GM21390 (cell line): ENCODE data around the gene SEC23B.
"Not testable (repeated sequence)": the region's sequence is repeated elsewhere in the genome, so short reads cannot be mapped to it uniquely, and the experiment has no call there.

Experiments
- ATAC-seq: cut with Tn5 transposase; IDR thresholded peaks from one replicate; pipeline ENCODE4 v1.9.1; 2021; ENCODE audit not compliant: unreplicated experiment

SEC23B gene

DNA sequence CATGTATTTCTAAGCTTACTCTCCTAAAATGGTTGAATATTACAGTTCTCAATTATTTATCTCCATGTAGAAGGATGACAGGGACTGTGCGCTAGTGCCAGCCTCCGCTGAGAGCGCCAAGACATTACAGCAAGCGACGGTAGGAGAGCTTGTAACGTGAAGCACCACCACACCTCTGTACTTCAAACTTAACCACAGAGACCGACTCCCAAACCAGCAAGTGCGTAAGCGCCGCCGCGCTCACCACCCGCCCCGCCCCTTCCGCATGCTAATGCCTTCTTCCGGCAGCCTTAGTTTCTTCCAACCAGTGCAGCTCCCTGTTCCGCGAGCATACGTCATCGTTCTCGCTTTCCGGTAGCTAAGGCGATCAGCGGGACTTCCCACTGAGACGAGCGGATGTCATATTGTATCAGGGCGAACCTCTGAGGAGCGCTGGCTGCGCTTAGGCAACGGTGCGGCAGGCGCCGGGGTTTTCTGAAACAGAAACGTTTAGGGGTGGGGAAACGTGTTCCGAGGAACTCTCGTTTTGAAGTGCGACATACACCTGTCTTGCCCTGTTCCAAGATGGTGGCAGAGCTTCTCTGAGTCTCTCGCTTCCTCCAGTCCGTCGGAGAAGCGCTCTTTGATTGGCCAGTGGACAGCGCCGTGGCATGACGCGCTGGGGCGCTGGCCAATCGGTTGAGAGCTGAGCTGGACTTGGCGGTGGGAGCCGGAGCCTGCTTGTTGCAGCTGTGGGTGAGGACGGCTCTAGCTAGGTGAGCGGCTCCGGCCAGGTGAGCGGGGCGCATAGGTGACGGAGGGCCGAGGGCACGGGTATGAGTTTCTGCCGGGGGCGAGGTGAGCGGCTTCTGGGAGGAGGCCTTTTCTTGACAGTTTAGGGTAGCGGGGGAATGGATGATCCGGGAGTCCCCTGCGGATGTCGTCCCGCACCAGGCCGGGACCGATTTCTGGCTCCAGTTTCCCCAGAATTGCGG, at the start of gene SEC23B:
Gene SEC23B (plus strand): TSS at position 723 of the 974 bp plus-strand sequence. CDS start 2,896 bp downstream, outside the sequence.
- peak; percentile 93 for ATAC-seq

DNA sequence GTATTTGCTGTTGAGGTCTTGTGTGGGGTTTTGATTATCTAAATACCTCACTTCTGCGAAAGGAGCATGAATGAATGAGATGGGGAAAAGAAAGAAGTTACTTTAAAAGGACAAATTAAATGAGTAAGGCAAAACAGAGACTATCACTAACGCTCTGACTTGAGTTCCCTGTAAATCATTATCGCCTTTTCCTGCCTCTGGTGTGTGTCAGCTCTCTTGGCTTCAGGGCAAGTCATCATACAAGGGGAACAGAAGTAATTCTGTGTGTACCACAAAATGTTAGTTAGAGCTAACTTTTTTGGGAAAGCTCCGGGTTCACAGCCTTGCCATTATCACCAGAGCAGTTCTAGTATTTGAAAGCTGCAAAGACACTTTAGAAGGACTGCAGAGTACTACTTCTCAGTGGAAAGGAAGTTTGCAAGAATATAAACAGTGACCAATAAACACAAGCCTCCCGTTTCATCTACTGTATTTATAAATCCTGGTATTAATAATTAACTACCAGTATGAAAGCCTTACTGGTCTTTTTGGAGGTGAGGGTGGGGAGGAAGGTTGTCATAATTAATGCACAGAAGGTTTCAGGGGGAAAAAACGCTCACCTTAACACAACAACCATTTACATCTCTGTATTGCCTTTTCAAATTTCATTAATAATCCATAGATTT, 42.1 kb upstream of the SEC23B start:
- ATAC-seq: no peak

DNA sequence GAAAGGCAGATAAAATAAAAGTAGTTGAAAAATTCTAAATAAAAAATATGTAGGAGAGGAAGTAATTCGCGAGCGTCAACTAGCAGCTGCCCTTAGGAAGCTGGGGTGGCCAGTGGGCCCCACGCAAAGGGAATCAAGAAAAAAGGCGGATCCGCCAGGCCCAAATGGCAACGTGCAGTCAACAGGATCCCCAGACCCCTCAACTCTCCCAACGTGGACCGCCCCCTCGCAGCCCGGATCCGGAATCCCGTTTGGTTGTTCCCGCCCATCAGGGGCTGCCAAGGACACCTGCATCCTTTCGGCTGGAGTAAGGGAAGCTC, 41.2 kb upstream of the SEC23B start:
- ATAC-seq: peak; percentile 34

GRCh38 chr20:18466894-18467730, 40.6 kb upstream of the SEC23B start, which contains the start of the genes DZANK1 and POLR3F:
Gene DZANK1 (minus strand): TSS chr20:18467030. CDS start chr20:18465358, 1,672 bp downstream.
Gene POLR3F (plus strand): TSS chr20:18467390. CDS start chr20:18467507, 117 bp downstream.
- ATAC-seq: peak; percentile 99

DNA sequence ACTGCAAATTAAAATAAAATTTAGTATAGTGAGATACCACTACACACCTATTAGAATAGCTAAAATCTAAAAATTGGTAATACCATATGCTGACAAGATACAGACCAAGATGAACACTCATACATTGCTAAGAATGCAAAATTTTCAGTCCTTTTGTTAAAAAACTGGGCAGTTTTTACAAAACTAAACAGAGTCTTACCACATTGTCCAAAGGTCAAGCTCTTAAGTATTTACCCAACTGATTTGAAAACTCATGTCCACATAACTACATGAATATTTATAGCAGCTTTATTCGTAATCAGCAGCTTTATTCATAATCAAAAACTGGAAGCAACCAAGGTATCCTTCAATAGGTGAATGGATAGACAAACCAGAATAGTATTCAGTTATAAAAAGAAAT, 30.5 kb upstream of the SEC23B start:
- no peak for ATAC-seq

GRCh38 chr20:18477821-18478220, 29.9 kb upstream of the SEC23B start:
- ATAC-seq: no peak

DNA sequence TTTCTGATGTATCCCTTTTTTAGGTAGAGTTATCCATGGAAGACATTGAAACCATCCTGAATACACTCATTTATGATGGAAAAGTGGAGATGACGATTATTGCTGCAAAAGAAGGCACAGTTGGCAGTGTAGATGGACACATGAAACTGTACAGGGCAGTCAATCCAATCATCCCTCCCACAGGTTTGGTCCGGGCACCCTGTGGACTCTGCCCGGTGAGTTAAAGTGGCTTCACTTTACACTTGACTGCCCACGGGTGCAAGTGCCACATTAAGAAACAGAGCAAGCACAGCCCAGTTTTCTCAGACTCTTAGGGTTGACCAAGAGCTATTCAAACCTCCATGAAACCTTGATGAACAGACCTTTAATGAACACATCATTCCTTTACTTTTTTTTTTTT, 26.1 kb upstream of the SEC23B start:
- no peak for ATAC-seq

DNA sequence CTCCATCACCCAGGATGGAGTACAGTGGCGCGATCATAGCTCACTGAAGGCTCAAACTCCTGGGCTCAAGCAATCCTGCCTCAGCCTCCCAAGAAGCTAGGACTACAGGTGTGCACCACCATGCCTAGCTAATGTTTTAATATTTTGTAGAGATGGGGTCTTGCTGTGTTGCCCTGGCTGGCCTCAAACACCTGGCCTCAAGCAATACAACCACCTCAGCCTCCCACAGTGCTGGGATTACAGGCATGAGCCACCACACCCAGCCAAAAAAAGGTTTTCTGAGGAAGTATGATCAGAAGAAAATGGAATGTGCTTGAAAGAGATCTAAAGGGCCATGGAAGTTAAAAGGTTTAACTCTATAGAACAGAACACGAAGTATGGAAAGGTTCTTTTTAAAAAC, 19.4 kb upstream of the SEC23B start:
- ATAC-seq: no peak

GRCh38 chr20:18496042-18496441, 11.7 kb upstream of the SEC23B start:
- no peak for ATAC-seq

DNA sequence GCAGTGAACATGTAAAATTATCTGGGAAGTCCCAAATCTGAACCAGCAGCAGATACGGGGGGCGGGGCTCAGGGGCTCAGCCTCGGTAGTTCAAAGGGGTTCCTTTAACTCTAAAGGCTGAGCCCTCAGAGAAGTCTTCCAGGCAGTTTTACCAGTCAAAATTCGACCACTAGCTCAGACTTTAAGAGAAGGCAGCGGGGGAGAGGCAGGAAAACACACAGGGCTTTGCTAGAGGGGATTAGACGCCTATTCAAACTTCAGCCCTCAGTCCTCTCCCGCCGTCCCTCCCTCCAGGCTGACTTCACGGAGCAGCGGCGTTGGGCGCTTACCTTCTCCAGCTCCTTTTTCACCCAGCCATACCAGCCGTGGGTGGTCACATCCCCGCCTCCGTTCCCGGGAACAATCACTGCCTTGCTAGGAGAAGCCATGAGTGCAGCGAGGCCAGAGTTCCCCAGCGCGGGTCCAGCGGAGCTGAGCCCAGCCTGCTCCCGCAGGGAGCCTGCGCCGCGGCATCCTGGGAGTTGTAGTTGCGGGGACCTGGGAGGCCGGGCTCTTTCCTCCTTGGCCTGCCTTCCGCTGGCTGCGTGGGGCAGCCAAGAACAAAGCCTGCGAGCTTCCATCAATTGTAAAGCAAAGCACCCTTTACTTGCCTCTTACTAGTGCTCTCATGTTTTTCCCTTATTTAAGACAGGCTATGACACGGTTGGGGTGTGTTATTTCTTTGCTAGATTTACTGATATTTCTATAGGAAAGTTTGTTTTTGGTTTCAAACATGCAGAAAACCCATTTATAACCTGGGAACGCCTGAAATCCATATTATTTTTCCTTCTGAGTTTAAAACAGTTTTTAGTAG, 10.8 kb upstream of the SEC23B start, which contains the start of gene RBBP9:
Gene RBBP9 (minus strand): TSS at position 486 of the 853 bp plus-strand sequence. CDS start 58 bp downstream, at position 428.
- peak; percentile 99 for ATAC-seq

GRCh38 chr20:18497603-18498002, 10.1 kb upstream of the SEC23B start:
- no peak for ATAC-seq

- not testable (repeated sequence) for ATAC-seq
These were observed 6.1 kb upstream of the SEC23B start for GRCh38 chr20:18501672-18502071.

GRCh38 chr20:18504479-18505060, 3.2 kb upstream of the SEC23B start:
- no peak for ATAC-seq

DNA sequence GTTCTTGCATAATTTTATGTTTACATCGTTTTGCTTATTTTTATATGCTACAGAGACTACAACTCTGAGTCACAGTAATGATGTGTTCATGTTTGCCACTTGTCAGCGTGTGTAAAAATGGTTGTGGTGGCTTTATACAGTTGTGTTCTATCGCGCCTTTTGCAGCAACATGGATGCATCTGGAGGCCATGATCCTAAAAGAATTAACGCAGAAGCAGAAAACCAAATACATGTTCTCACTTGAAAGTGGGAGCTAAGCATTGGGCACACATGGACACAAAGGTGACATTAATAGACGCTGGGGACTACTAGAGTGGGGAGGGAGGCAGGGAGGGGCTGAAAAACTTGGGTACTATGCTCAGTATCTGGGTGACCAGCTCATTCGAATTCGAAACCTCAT, 996 bp upstream of the SEC23B start:
- no peak for ATAC-seq

- no peak for ATAC-seq
These were observed 3.8 kb downstream of the SEC23B start for GRCh38 chr20:18511571-18511970.

DNA sequence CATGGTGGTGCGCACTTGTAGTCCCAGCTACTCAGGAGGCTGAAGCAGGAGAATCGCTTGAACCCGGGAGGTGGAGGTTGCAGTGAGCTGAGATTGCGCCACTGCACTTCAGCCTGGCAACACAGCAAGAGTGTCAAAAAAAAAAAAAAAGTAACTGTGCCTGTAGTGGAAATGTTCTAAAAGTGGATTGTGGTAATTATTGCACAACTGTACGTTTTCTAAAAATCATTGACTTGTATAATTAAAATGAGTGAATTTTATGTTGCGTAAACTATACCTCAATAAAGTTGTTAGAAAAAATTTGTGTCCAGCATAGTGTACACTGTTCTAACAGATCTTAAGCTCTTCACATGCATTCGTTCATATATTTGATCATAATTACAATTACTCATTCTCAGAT, 5.5 kb downstream of the SEC23B start:
- no peak for ATAC-seq

GRCh38 chr20:18514127-18514526, 6.4 kb downstream of the SEC23B start:
- no peak for ATAC-seq

DNA sequence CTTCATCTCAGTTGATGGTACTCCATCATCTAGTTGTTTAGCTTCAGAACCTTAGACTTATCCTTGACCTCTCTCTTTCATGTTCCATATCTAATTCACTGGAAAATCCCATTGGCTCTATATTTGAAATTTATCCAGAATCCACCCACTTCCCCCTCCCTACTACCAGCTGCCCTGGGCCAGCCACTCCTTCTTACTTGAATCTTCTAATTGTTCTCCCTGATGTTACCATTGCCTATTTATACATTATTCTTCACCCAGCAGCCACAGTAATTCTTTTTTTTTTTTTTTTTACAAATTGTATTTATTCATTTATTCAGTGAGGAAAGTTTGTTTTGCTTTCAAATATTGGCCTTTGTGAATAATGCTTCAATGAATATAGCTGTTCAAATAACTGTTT, 8.2 kb downstream of the SEC23B start:
- no peak for ATAC-seq

DNA sequence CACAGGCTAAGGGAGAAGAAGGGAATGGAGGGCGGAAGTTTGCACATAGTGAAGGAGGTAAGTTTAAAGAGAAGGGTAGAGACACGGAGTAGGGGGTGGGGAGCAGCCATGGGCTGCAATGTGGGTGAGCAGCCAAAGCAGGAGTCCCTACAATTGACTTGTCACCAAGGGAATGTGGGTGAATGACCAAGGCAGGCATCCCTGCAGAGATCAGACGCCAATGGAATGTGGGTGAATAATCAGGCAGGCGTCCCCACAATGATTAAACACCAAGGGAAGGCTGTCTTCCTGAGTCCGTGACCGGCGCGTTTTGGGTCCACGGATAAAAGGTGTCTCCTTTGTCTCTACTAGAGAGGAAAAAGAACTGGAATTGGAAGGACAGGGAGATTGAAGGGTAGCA, 14.3 kb downstream of the SEC23B start:
- ATAC-seq: not testable (repeated sequence)

DNA sequence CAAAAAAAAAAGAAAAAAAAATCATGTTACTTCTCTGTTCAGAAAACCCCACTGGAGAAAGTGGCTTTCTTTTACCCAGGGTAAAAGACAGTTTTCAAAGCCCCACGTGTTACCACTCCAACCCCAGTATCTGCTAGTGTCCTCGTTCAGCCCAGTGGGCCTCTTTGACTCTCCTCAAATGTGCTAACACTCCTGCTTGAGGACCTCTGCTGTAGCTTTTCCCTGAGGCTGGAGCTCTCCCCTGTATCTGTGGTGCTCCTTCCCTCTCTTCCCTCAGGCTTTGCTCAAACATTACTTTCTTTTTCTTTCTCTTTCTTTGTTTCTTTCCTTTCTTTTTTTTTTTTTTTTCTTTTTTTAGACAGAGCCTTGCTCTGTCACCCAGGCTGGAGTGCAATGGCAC, 15.3 kb downstream of the SEC23B start:
- no peak for ATAC-seq
